Measurements from ENCODE around the gene KLK11. TPM values are rescaled to one million over a fixed set of nuclear protein-coding genes. Genes with fewer than 3 reads are reported as not detected.

KLK11 gene
- total and polyA plus RNA-seq, 2 donors (not counting 3 experiments of a cell fraction or from before 2014, with no cell fraction given) = not detected

GRCh38 chr19:51059715-51060114 is 33.3 kb upstream of the KLK11 start:
- no peak overlapping the region for H3K4me3 ChIP-seq (replicated peaks in 1 of 3; ENCODE audit: insufficient read depth in 1 of 3, low read depth in 1 of 3, low read length in 3 of 3)
- FAIRE-seq (no peak), DNase-seq (ENCODE audit: low read depth, low spot score) (no peak)
- intact Hi-C loops (cut with micrococcal nuclease) = no loop called here
- BruUV-seq (replicated peaks) = no TSS peak
- H3K4me1 ChIP-seq (ENCODE audit: control insufficient read depth, extremely low read depth, insufficient read depth, low read length) = no peaks in the 10 kb centered on the region
- no peak overlapping the region for H3K27ac ChIP-seq (ENCODE audit: insufficient read depth, low read depth, low read length)
- no peaks in the 10 kb centered on the region for H3K9me1 ChIP-seq (replicated peaks; ENCODE audit: control insufficient read depth, extremely low read depth, insufficient read depth, low read length)
- H3K4me2 ChIP-seq (ENCODE audit: insufficient read depth, low read length) = no peak overlapping the region
- H3K9me3 ChIP-seq (replicated peaks; ENCODE audit: control insufficient read depth, insufficient read depth, low read length) = no peaks in the 10 kb centered on the region
- dilution Hi-C loops (cut with MboI; ENCODE audit: extremely low pct_ligation_motif_present, low sequenced_read_pairs) = no loop called here
- H3K79me2 ChIP-seq (ENCODE audit: control insufficient read depth, insufficient read depth, low read length) = no peaks in the 10 kb centered on the region
- no peak overlapping the region for H3K9ac ChIP-seq (replicated peaks; ENCODE audit: extremely low read depth, insufficient read depth, low read length)
- ChIA-PET POLR2A (no interaction called here), CTCF (no interaction called here)
- no peak for TF ChIP-seq GATA2 (IDR thresholded peaks at IDR 0.05; ENCODE audit: insufficient read depth, insufficient read length, low read depth, low read length)
- no peak for TF ChIP-seq FOS (IDR thresholded peaks at IDR 0.05; ENCODE audit: borderline replicate concordance, insufficient read depth, low read length)
- no peak for TF ChIP-seq POLR2AphosphoS5 (IDR thresholded peaks at IDR 0.05; ENCODE audit: insufficient read depth, low read depth, low read length)
- TF ChIP-seq MAX (IDR thresholded peaks at IDR 0.05; ENCODE audit: insufficient read depth, insufficient read length) = no peak
- no peak for TF ChIP-seq JUN (IDR thresholded peaks at IDR 0.05; ENCODE audit: borderline replicate concordance, insufficient read depth, insufficient read length, low read depth)
- TF ChIP-seq POLR2A (IDR thresholded peaks at IDR 0.05; ENCODE audit: low read depth, low read length) = no peak
- TF ChIP-seq EZH2 (IDR thresholded peaks at IDR 0.05; ENCODE audit: borderline replicate concordance, low read depth, low read length, severe bottlenecking) = no peak
- TF ChIP-seq MYC (IDR thresholded peaks at IDR 0.05; ENCODE audit: low read depth, low read length) = no peak
- TF ChIP-seq CTCF (IDR thresholded peaks at IDR 0.05; ENCODE audit: extremely low read depth in 1 of 2, insufficient read depth in 1 of 2, low read depth in 1 of 2, low read length in 2 of 2) = no peak
- no peaks in the 10 kb centered on the region for H3K27me3 ChIP-seq (ENCODE audit: control insufficient read depth in 2 of 2, insufficient read depth in 2 of 2, low read length in 2 of 2)
- no peaks in the 10 kb centered on the region for H4K20me1 ChIP-seq (replicated peaks; ENCODE audit: control insufficient read depth, extremely low read depth, insufficient read depth, low read length)
- H3K36me3 ChIP-seq (ENCODE audit: control insufficient read depth in 2 of 2, extremely low read depth in 1 of 2, insufficient read depth in 2 of 2, low read length in 2 of 2) = no peaks in the 10 kb centered on the region
- no peak overlapping the region for H2AFZ ChIP-seq (ENCODE audit: low read depth, low read length)
